Nephron progenitor cell (in vitro differentiated cells): ENCODE measurements around the gene ARID5B.

Source experiments
- DNase-seq: peaks from one replicate; pipeline ENCODE4 v3.0.0; 2021
- H3K27ac Mint-ChIP-seq: 2 replicates; pipeline ENCODE4 v1.8.0; 2021; ENCODE audit warnings: mild to moderate bottlenecking, moderate library complexity, mixed read lengths
- H3K27me3 Mint-ChIP-seq: 2 replicates; pipeline ENCODE4 v1.8.0; 2021; ENCODE audit warnings: mild to moderate bottlenecking, low read depth, mixed read lengths; ENCODE audit not compliant: poor library complexity
- H3K36me3 Mint-ChIP-seq: 2 replicates; pipeline ENCODE4 v1.8.0; 2021; ENCODE audit warnings: low read depth, mixed read lengths
- H3K4me1 Mint-ChIP-seq: 2 replicates; pipeline ENCODE4 v1.8.0; 2021; ENCODE audit warnings: mixed read lengths
- H3K4me3 Mint-ChIP-seq: 2 replicates; pipeline ENCODE4 v1.8.0; 2021; ENCODE audit warnings: mild to moderate bottlenecking, moderate library complexity, mixed read lengths
- H3K9me3 Mint-ChIP-seq: 2 replicates; pipeline ENCODE4 v1.8.0; 2021; ENCODE audit warnings: mild to moderate bottlenecking, moderate library complexity, mixed read lengths
- CTCF ChIP-seq: fragments of 200-600 bp; sonication (generic); IDR thresholded peaks from 2 replicates; pipeline ENCODE4 v1.5.0; 2021; ENCODE audit warnings: antibody characterized with exemption

Gene ARID5B

GRCh38 chr10:62047960-62048383, 146.5 kb downstream of the ARID5B start:
- H3K36me3 Mint-ChIP-seq, result peaks cover 16% of the 10 kb centered on the region
- no peak for TF ChIP-seq CTCF
- H3K9me3 Mint-ChIP-seq, result peaks cover 8% of the 10 kb centered on the region
- H3K4me1 Mint-ChIP-seq, result peaks cover 100% of the 10 kb centered on the region
- H3K27me3 Mint-ChIP-seq, result no peaks in the 10 kb centered on the region
- peak overlapping the region; percentile 39 for H3K4me3 Mint-ChIP-seq
- H3K27ac Mint-ChIP-seq, result peak overlapping the region; percentile 96
- no peak for DNase-seq

DNA sequence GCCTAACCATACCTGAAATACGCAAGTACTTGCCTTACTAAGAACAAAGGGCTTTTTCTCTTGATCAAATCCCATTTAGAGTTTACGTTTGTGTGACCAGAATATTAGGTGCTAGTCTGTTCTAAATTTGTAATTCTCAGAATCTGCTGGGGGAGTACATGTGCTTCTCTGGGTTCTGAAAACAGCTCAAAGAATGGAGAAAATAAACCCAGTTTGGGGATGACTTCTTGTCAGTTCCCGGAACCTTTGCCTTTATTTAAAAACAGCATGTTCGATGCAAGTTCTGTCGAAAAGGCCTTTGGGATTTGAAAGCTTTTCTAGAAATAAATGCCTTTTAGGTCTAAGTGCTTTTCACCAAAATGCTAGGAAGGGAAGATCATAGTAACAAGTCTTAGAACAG, 147.0 kb downstream of the ARID5B start:
- H3K4me3 Mint-ChIP-seq, result peak overlapping the region; percentile 87
- peaks cover 21% of the 10 kb centered on the region for H3K36me3 Mint-ChIP-seq
- H3K9me3 Mint-ChIP-seq, result peaks cover 12% of the 10 kb centered on the region
- no peak for DNase-seq
- H3K27ac Mint-ChIP-seq, result peak overlapping the region; percentile 96
- H3K27me3 Mint-ChIP-seq, result no peaks in the 10 kb centered on the region
- H3K4me1 Mint-ChIP-seq, result peaks cover 100% of the 10 kb centered on the region
- TF ChIP-seq CTCF, result no peak

GRCh38 chr10:62048919-62049623, 147.6 kb downstream of the ARID5B start:
- no peaks in the 10 kb centered on the region for H3K27me3 Mint-ChIP-seq
- peaks cover 17% of the 10 kb centered on the region for H3K9me3 Mint-ChIP-seq
- H3K4me3 Mint-ChIP-seq, result peak overlapping the region; percentile 87
- peak overlapping the region; percentile 96 for H3K27ac Mint-ChIP-seq
- peaks cover 27% of the 10 kb centered on the region for H3K36me3 Mint-ChIP-seq
- peaks cover 100% of the 10 kb centered on the region for H3K4me1 Mint-ChIP-seq
- no peak for TF ChIP-seq CTCF
- peak; percentile 81 for DNase-seq

DNA sequence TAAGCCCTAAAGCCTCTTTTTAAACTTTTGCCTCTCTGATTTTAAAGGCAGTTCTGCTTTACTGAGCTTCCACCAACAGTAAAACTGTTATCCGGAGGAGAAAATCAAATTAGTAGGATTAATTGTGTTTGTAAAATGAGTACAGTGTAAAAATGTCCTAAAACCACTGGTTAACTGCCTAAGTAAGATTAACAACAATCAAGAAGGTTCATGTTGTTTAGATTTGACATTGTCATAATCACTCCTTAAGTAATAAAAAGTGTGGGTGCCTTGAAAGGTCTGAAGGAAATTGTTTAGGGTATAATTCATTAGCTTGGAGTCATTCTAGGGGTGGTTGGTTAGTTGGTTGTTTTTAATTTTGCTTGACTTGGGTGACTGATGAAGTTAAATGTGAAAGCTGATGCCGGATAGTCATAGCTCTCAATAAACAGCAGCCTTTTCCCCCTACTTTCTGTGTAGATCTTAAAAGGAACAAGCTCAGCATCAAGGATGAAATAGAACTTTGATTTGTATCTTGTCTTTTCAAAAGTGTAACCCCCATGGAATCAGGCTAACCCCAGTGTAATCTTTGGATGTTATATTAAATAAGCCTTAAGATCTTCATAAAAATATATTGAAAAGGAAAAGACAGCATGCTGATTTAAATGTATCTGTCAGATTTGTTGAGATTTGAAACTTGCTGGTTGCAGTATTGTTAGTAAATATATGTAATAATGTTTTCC, 148.3 kb downstream of the ARID5B start:
- no peaks in the 10 kb centered on the region for H3K27me3 Mint-ChIP-seq
- H3K27ac Mint-ChIP-seq, result peak overlapping the region; percentile 96
- peaks cover 34% of the 10 kb centered on the region for H3K36me3 Mint-ChIP-seq
- DNase-seq, result no peak
- peaks cover 24% of the 10 kb centered on the region for H3K9me3 Mint-ChIP-seq
- TF ChIP-seq CTCF, result no peak
- H3K4me1 Mint-ChIP-seq, result peaks cover 100% of the 10 kb centered on the region
- H3K4me3 Mint-ChIP-seq, result peak overlapping the region; percentile 87

GRCh38 chr10:62050346-62050892, 148.9 kb downstream of the ARID5B start:
- Mint-ChIP-seq H3K4me1 (peaks cover 98% of the 10 kb centered on the region), H3K9me3 (peaks cover 29% of the 10 kb centered on the region), H3K36me3 (peaks cover 40% of the 10 kb centered on the region), H3K27ac (peak overlapping the region; percentile 96), H3K27me3 (no peaks in the 10 kb centered on the region), H3K4me3 (peak overlapping the region; percentile 87)
- no peak for TF ChIP-seq CTCF
- DNase-seq, result no peak
